H1 (cell line): Measurements from ENCODE around the gene DCDC2. TPM values are rescaled to one million over a fixed set of nuclear protein-coding genes. Genes with fewer than 3 reads are reported as not detected.

ENCODE experiments used
- SUZ12 ChIP-seq: fragments of 200-600 bp; sonication (generic); IDR thresholded peaks from 2 replicates; pipeline ENCODE4 v1.6.1; 2012; ENCODE audit warnings: mild to moderate bottlenecking, inconsistent platforms, low read length, moderate library complexity, mixed read lengths
- polyA plus RNA-seq, 7 experiments: library from polyadenylated mRNA; depleted of rRNA in 3 of 7; stranded (reverse) in 5 of 7; unstranded in 2 of 7; fragments of >200 nt in 5 of 7; fragments of 200-250 nt in 2 of 7; gene quantifications; 1 replicate in 5 of 7; 2 replicates in 1 of 7; 4 replicates in 1 of 7; pipeline versions ENCODE4 v1.2.1 to v1.2.3, GENCODE V29; 2011 to 2013; ENCODE audit warnings: missing spikeins in 2 of 7, mixed read lengths in 2 of 7
- total RNA-seq: library from RNA; stranded (reverse); fragmentation: NEBNext Ultra II Directional; extraction: Animal tissue kit (Norgen Biotek cat#: 25700); gene quantifications from 2 replicates; pipeline ENCODE4 v1.2.1, GENCODE V29; 2021

Gene DCDC2
- total and polyA plus RNA-seq, 2 of the 8 experiments (the other 6 are each of a cell fraction or from before 2014, with no cell fraction given): 0.03 to 0.15 TPM

DNA sequence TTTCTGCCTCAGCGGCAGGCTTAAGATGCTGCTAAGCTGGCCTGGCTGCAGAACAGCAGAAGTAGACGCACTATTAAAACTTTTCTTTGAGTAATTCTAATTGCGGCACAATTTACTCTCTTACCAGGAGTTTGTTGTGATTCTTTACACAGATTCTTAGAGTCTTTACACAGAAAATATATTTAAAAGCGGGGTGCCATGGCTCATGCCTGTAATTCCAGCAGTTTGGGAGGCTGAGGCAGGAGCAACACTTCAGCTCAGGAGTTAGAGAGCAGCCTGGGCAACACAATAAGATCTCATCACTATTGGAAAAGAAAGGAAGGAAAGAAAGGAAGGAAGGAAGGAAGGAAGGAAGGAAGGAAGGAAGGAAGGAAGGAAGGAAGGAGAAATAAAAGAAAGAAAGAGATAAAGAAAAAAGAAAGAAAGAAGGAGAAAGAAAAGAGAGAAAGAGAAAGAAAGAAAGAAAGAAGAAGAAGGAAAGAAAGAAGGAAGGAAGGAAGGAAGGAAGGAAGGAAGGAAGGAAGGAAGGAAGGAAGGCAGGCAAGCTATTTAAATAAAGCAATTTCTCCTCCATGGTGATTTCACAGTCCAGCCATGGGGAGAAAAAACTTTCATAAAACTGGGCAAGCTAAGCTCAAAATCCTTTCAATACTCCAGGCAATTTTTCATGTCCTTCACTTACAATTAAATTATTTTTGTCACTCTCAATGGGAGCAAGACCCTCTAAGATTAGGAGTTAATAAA is 23.8 kb upstream of the DCDC2 start (continued):
- TF ChIP-seq SUZ12: no peak
